Lung (tissue), 12 donors: ENCODE results near the gene PDS5B. TPM values are rescaled to one million over a fixed set of nuclear protein-coding genes. Genes with fewer than 3 reads are reported as not detected.
A peak's percentile ranks its signal among the peaks of the same experiment; 100 is the strongest.

Experiments
- ATAC-seq: fragments of 200-7000 bp; cut with Tn5 transposase; one replicate; pipeline ENCODE4 v1.9.1; 2020; ENCODE audit warnings: moderate number of reproducible peaks; ENCODE audit not compliant: insufficient read depth, low FRiP score
- DNase-seq, 3 donors: peaks; one replicate each; pipeline ENCODE4 v3.0.0-alpha.2; 2013 to 2017
- H3K27ac ChIP-seq, 2 donors: one replicate each; pipeline ENCODE4 v1.5.1; 2013; ENCODE audit warnings: mild to moderate bottlenecking in 2 of 2, moderate library complexity in 2 of 2, control low read depth in 1 of 2, inconsistent platforms in 1 of 2, low read depth in 1 of 2, low read length in 1 of 2
- H3K27me3 ChIP-seq, 3 donors: one replicate each; pipeline ENCODE4 v1.5.1; 2013; ENCODE audit warnings: low read length in 2 of 3; ENCODE audit not compliant: control insufficient read depth in 3 of 3, insufficient read depth in 3 of 3
- H3K36me3 ChIP-seq, 4 donors: one replicate each; pipeline ENCODE4 v1.5.1; 2013; ENCODE audit warnings: low read length in 4 of 4, mild to moderate bottlenecking in 1 of 4, moderate library complexity in 1 of 4; ENCODE audit not compliant: control insufficient read depth in 4 of 4, insufficient read depth in 4 of 4
- H3K4me1 ChIP-seq, 5 donors: one replicate each; pipeline ENCODE4 v1.5.1; 2013; ENCODE audit warnings: low read length in 5 of 5, mild to moderate bottlenecking in 2 of 5, moderate library complexity in 1 of 5; ENCODE audit not compliant: control insufficient read depth in 5 of 5, insufficient read depth in 5 of 5
- H3K4me3 ChIP-seq: one replicate; pipeline ENCODE4 v1.5.1; 2013; ENCODE audit warnings: mild to moderate bottlenecking, control low read depth, moderate library complexity
- H3K9ac ChIP-seq, 2 donors: one replicate each; pipeline ENCODE4 v1.5.1; 2013; ENCODE audit warnings: low read length in 2 of 2, control low read depth in 1 of 2; ENCODE audit not compliant: insufficient read depth in 1 of 2
- H3K9me3 ChIP-seq, 4 donors: one replicate each; pipeline ENCODE4 v1.5.1; 2013; ENCODE audit warnings: low read length in 3 of 4, mild to moderate bottlenecking in 1 of 4, moderate library complexity in 1 of 4; ENCODE audit not compliant: control insufficient read depth in 4 of 4, insufficient read depth in 3 of 4
- CTCF ChIP-seq: IDR thresholded peaks from 2 replicates; pipeline ENCODE4 v1.5.1; 2012; ENCODE audit warnings: mild to moderate bottlenecking; ENCODE audit errors: control extremely low read depth, extremely low read depth
- WGBS, 2 donors: extraction: QIAGEN DNeasy Blood & Tissue Kit; methylation state at CpG; one replicate each; pipeline ENCODE4 v1.1.7; 2013; 5-methylcytosine and 5-hydroxymethylcytosine counted together
- polyA plus RNA-seq, 2 donors: library from polyadenylated mRNA; stranded (reverse); fragments of 200-250 nt; gene quantifications; one replicate each; pipeline ENCODE4 v1.2.1, GENCODE V29; 2013
- total RNA-seq, 2 donors: library from RNA; depleted of rRNA in 1 of 2; stranded (reverse); fragments of >200 nt in 1 of 2; gene quantifications; one replicate each; pipeline ENCODE4 v1.2.1, GENCODE V29; 2014 to 2021
- donor health status: control.
- donor health status: control.
- donor health status: Bipolar disorder and iron deficiency.
- donor health status: healthy.
- donor health status: DM: yes; HTN: yes; CAD: no.

Gene PDS5B
- total and polyA plus RNA-seq, 4 donors, result 5.3 to 111 (median 19.3) TPM

DNA sequence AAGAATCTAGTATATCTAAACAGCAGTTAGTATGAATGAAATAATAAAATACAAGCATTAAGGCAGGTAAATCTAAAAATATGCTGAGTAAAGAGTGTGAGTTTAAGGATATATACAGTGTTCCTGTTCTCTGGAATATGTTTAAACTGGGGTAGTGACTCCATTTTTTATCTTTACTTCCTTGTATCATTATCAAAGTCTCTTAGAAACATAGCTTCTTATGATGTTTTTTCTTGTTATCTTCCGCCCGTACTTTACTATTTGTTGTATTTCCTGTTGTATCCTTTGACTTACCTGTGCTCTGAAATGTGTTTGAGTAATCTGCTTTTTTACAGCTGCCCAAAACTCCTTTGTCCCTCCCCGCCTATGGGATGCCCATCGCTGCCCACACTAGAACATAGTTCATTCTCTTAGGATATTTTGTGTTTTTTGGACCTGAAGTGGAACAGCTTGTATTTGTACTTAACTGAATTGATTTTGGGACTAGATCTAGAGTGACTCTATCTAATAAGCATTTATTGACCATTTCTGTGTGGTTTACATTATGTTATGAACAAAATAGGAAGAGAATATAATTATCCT lies 80.8 kb downstream of the PDS5B start:
- Histone ChIP-seq H3K4me3 (no peak overlapping the region), H3K9me3 (no peaks in the 10 kb centered on the region), H3K4me1 (no peaks in the 10 kb centered on the region), H3K27ac (no peak overlapping the region), H3K27me3 (no peaks in the 10 kb centered on the region), H3K36me3 (peaks cover 0 to 5% (median 3%) of the 10 kb centered on the region in 4 donors), H3K9ac (no peak overlapping the region)
- 93 to 97% methylated on average over 4 of the region's 4 CpGs for WGBS, 2 donors
- ATAC-seq, result no peak
- no peak for TF ChIP-seq CTCF
- no peak for DNase-seq

- Histone ChIP-seq H3K27me3 (no peaks in the 10 kb centered on the region), H3K4me3 (no peak overlapping the region), H3K4me1 (no peaks in the 10 kb centered on the region), H3K27ac (no peak overlapping the region), H3K9me3 (no peaks in the 10 kb centered on the region), H3K9ac (no peak overlapping the region), H3K36me3 (peaks cover 0 to 16% (median 6%) of the 10 kb centered on the region in 4 donors)
- DNase-seq, result peak in 2 of 3 donors; percentile 65 to 72
- 79 to 88% methylated on average over 3 of the region's 3 CpGs for WGBS, 2 donors
- no peak for ATAC-seq
- TF ChIP-seq CTCF, result no peak
Observed at GRCh38 chr13:32669030-32669646, 82.9 kb downstream of the PDS5B start.

GRCh38 chr13:32674503-32674902 lies 88.3 kb downstream of the PDS5B start:
- no peak for DNase-seq
- Histone ChIP-seq H3K36me3 (peaks cover 1 to 34% (median 14%) of the 10 kb centered on the region in 4 donors), H3K9me3 (no peaks in the 10 kb centered on the region), H3K4me3 (no peak overlapping the region), H3K27ac (no peak overlapping the region), H3K4me1 (no peaks in the 10 kb centered on the region), H3K9ac (no peak overlapping the region), H3K27me3 (no peaks in the 10 kb centered on the region)
- ATAC-seq, result no peak
- no peak for TF ChIP-seq CTCF
- WGBS, 2 donors, result 97 to 100% methylated on average over 2 of the region's 2 CpGs
